Thyroid gland (tissue), 4 donors: ENCODE data around the gene SH2D6. TPM values are rescaled to one million over a fixed set of nuclear protein-coding genes. Genes with fewer than 3 reads are reported as not detected.

Experiments used
- DNase-seq, 2 donors: peaks; one replicate each; pipeline ENCODE4 v3.0.0-alpha.2; 2019
- H3K27ac ChIP-seq, 3 donors: fragments of 200-600 bp; sonication (generic); 1 replicate in 2 of 3; 2 replicates in 1 of 3; pipeline ENCODE4 v1.5.1; 2016 to 2019; ENCODE audit warnings: mild to moderate bottlenecking in 1 of 3, moderate library complexity in 1 of 3
- H3K27me3 ChIP-seq: fragments of 200-600 bp; sonication (generic); one replicate; pipeline ENCODE4 v1.5.1; 2019
- H3K36me3 ChIP-seq, 2 donors: fragments of 200-600 bp; sonication (generic); one replicate each; pipeline ENCODE4 v1.5.1; 2016 to 2019
- H3K4me1 ChIP-seq, 2 donors: fragments of 200-600 bp; sonication (generic); one replicate each; pipeline ENCODE4 v1.5.1; 2017 to 2019
- H3K4me3 ChIP-seq, 3 donors: fragments of 200-600 bp; sonication (generic); replicated peaks in 1 of 3; 1 replicate in 2 of 3; 2 replicates in 1 of 3; pipeline ENCODE4 v1.5.1; 2016; ENCODE audit warnings: mild to moderate bottlenecking in 1 of 3
- H3K9me3 ChIP-seq: fragments of 200-600 bp; sonication (generic); one replicate; pipeline ENCODE4 v1.5.1; 2017
- CTCF ChIP-seq, 6 experiments: fragments of 200-600 bp in 3 of 6; fragments of 450-650 bp in 3 of 6; sonication (generic) in 3 of 6; IDR thresholded peaks; one replicate each; pipeline ENCODE4 v1.5.1; 2016 to 2019; ENCODE audit warnings: antibody characterized with exemption in 6 of 6, mild to moderate bottlenecking in 2 of 6, inconsistent platforms in 1 of 6, moderate library complexity in 1 of 6
- POLR2A ChIP-seq, 2 donors: fragments of 450-650 bp; IDR thresholded peaks; one replicate each; pipeline ENCODE4 v1.6.1; 2017; ENCODE audit warnings: antibody characterized with exemption in 2 of 2, mild to moderate bottlenecking in 2 of 2, moderate library complexity in 1 of 2
- WGBS, 2 donors: methylation state at CpG; one replicate each; pipeline ENCODE4 v1.1.5; 2017; 5-methylcytosine and 5-hydroxymethylcytosine counted together
- intact Hi-C: fragments of 100-400 bp; cut with DNase I; formaldehyde crosslinking; loops from one replicate; pipeline ENCODE4 v1.15.1; 2023
- total RNA-seq, 4 donors: library from RNA; depleted of rRNA; stranded (reverse); fragments of >200 nt; gene quantifications; one replicate each; pipeline ENCODE4 v1.2.3, GENCODE V29; 2016

Gene SH2D6
- total RNA-seq, 4 donors from 2014 or later = 1.6 to 9.0 (median 4.1) TPM

- Histone ChIP-seq H3K4me1 (peaks cover 44 to 50% of the 10 kb centered on the region in 2 donors), H3K27me3 (no peaks in the 10 kb centered on the region), H3K27ac (peak overlapping the region; percentile 97 to 98 (median 98)), H3K9me3 (no peaks in the 10 kb centered on the region), H3K36me3 (no peaks in the 10 kb centered on the region), H3K4me3 (no peak overlapping the region)
- intact Hi-C loops = loop anchor here (2.0 kb wide), 1 partner anchor 129 kb away; no protein-coding TSS in a partner anchor
- TF ChIP-seq CTCF (IDR thresholded peaks at IDR 0.05) (no peak), POLR2A (IDR thresholded peaks at IDR 0.05) (peak in 1 of 2 donors; percentile 2)
- peak; percentile 77 to 81 for DNase-seq
- 42 to 44% methylated on average over 13 of the region's 13 CpGs for WGBS, 2 donors
Observed at GRCh38 chr2:85421260-85422071, 3.0 kb downstream of the SH2D6 start.

- peak overlapping the region; percentile 97 to 98 (median 98) for H3K27ac ChIP-seq
- peaks cover 44 to 50% of the 10 kb centered on the region in 2 donors for H3K4me1 ChIP-seq
- TF ChIP-seq CTCF (IDR thresholded peaks at IDR 0.05) (no peak), POLR2A (IDR thresholded peaks at IDR 0.05) (no peak)
- H3K27me3 ChIP-seq = no peaks in the 10 kb centered on the region
- intact Hi-C loops = no loop called here
- H3K4me3 ChIP-seq = no peak overlapping the region
- DNase-seq = no peak
- H3K9me3 ChIP-seq = no peaks in the 10 kb centered on the region
- H3K36me3 ChIP-seq = no peaks in the 10 kb centered on the region
- WGBS, 2 donors = 64 to 80% methylated on average over 2 of the region's 2 CpGs
Observed at GRCh38 chr2:85422072-85422457, 3.6 kb downstream of the SH2D6 start.

GRCh38 chr2:85423525-85423924 lies 5.0 kb downstream of the SH2D6 start:
- TF ChIP-seq CTCF (IDR thresholded peaks at IDR 0.05) = no peak
- Histone ChIP-seq H3K9me3 (no peaks in the 10 kb centered on the region), H3K4me3 (no peak overlapping the region), H3K4me1 (peaks cover 39 to 41% of the 10 kb centered on the region in 2 donors), H3K36me3 (no peaks in the 10 kb centered on the region), H3K27me3 (no peaks in the 10 kb centered on the region), H3K27ac (peak overlapping the region in 1 of 3 donors; percentile 34)
- intact Hi-C loops = no loop called here
- DNase-seq = no peak
- WGBS, 2 donors = 79 to 84% methylated on average over 5 of the region's 5 CpGs

- DNase-seq = no peak
- intact Hi-C loops = no loop called here
- Histone ChIP-seq H3K27me3 (no peaks in the 10 kb centered on the region), H3K36me3 (no peaks in the 10 kb centered on the region), H3K9me3 (no peaks in the 10 kb centered on the region), H3K27ac (no peak overlapping the region), H3K4me3 (no peak overlapping the region), H3K4me1 (peaks cover 22 to 30% of the 10 kb centered on the region in 2 donors)
- TF ChIP-seq CTCF (IDR thresholded peaks at IDR 0.05) (no peak), POLR2A (IDR thresholded peaks at IDR 0.05) (no peak)
- 95 to 100% methylated on average over 1 to 3 of the region's 3 CpGs for WGBS, 2 donors
Observed at GRCh38 chr2:85425588-85425987, 7.1 kb downstream of the SH2D6 start.

GRCh38 chr2:85427300-85427835 lies 8.9 kb downstream of the SH2D6 start:
- H3K4me3 ChIP-seq = no peak overlapping the region
- intact Hi-C loops = no loop called here
- DNase-seq = no peak
- no peaks in the 10 kb centered on the region for H3K27me3 ChIP-seq
- H3K36me3 ChIP-seq = no peaks in the 10 kb centered on the region
- H3K9me3 ChIP-seq = no peaks in the 10 kb centered on the region
- peaks cover 23 to 28% of the 10 kb centered on the region in 2 donors for H3K4me1 ChIP-seq
- TF ChIP-seq POLR2A (IDR thresholded peaks at IDR 0.05) (no peak), CTCF (IDR thresholded peaks at IDR 0.05) (no peak)
- WGBS, 2 donors = 76 to 80% methylated on average over 3 of the region's 3 CpGs
- H3K27ac ChIP-seq = no peak overlapping the region
